ENCODE measurements around the gene TMEM125. TPM values are rescaled to one million over a fixed set of nuclear protein-coding genes. Genes with fewer than 3 reads are reported as not detected.

TMEM125 gene
- total RNA-seq, 1 donor from 2014 or later: not detected

- no peak for DNase-seq
- peak; percentile 64 for ATAC-seq
- intact Hi-C loops (cut with micrococcal nuclease): no loop called here
These were observed 28.4 kb upstream of the TMEM125 start for GRCh38 chr1:43241413-43241836.

GRCh38 chr1:43243299-43243698 lies 26.5 kb upstream of the TMEM125 start:
- no peak for DNase-seq
- intact Hi-C loops (cut with micrococcal nuclease): no loop called here
- no peak for ATAC-seq

GRCh38 chr1:43246466-43247213 lies 23.1 kb upstream of the TMEM125 start:
- DNase-seq: no peak
- intact Hi-C loops (cut with micrococcal nuclease): no loop called here
- no peak for ATAC-seq

- DNase-seq (no peak), ATAC-seq (no peak)
- intact Hi-C loops (cut with micrococcal nuclease): no loop called here
These were observed 22.4 kb upstream of the TMEM125 start for GRCh38 chr1:43247256-43247921.

- DNase-seq: no peak
- no peak for ATAC-seq
- intact Hi-C loops (cut with micrococcal nuclease): no loop called here
These were observed 19.4 kb upstream of the TMEM125 start for GRCh38 chr1:43250351-43250761.

GRCh38 chr1:43251024-43251423 lies 18.8 kb upstream of the TMEM125 start:
- intact Hi-C loops (cut with micrococcal nuclease): no loop called here
- no peak for DNase-seq
- no peak for ATAC-seq

GRCh38 chr1:43252225-43252624 lies 17.6 kb upstream of the TMEM125 start:
- no peak for ATAC-seq
- intact Hi-C loops (cut with micrococcal nuclease): no loop called here
- DNase-seq: no peak

GRCh38 chr1:43253173-43253572 lies 16.6 kb upstream of the TMEM125 start:
- intact Hi-C loops (cut with micrococcal nuclease): no loop called here
- ATAC-seq (no peak), DNase-seq (no peak)

- ATAC-seq: no peak
- intact Hi-C loops (cut with micrococcal nuclease): no loop called here
- no peak for DNase-seq
These were observed 15.9 kb upstream of the TMEM125 start for GRCh38 chr1:43253876-43254275.

- intact Hi-C loops (cut with micrococcal nuclease): no loop called here
- peak; percentile 93 for ATAC-seq
- DNase-seq: peak; percentile 52
These were observed 14.2 kb upstream of the TMEM125 start for GRCh38 chr1:43255438-43256210.

- intact Hi-C loops (cut with micrococcal nuclease): no loop called here
- ATAC-seq (peak; percentile 79), DNase-seq (no peak)
These were observed 12.9 kb upstream of the TMEM125 start for GRCh38 chr1:43256675-43257570.

GRCh38 chr1:43258370-43258769 lies 11.4 kb upstream of the TMEM125 start:
- intact Hi-C loops (cut with micrococcal nuclease): no loop called here
- no peak for DNase-seq

GRCh38 chr1:43265431-43265830 lies 4.4 kb upstream of the TMEM125 start:
- intact Hi-C loops (cut with micrococcal nuclease): no loop called here
- DNase-seq (no peak), ATAC-seq (no peak)

More at GRCh38 chr1:43258370-43258769, 11.4 kb upstream of the TMEM125 start:
- ATAC-seq: no peak

GRCh38 chr1:43266881-43267280 lies 2.9 kb upstream of the TMEM125 start:
- intact Hi-C loops (cut with micrococcal nuclease): no loop called here
- DNase-seq: no peak
- no peak for ATAC-seq

GRCh38 chr1:43267291-43267805 lies 2.4 kb upstream of the TMEM125 start:
- DNase-seq (no peak), ATAC-seq (no peak)
- intact Hi-C loops (cut with micrococcal nuclease): no loop called here

GRCh38 chr1:43267818-43268425 lies 1.9 kb upstream of the TMEM125 start:
- DNase-seq (no peak), ATAC-seq (no peak)
- intact Hi-C loops (cut with micrococcal nuclease): no loop called here

GRCh38 chr1:43270421-43271095 lies 775 bp downstream of the TMEM125 start:
- no peak for DNase-seq
- ATAC-seq: peak; percentile 46
- intact Hi-C loops (cut with micrococcal nuclease): no loop called here
